Peyer's patch (tissue), 4 donors: ENCODE results near the gene GFAP.

ENCODE experiments used
- POLR2A ChIP-seq, 2 donors: fragments of 450-650 bp; IDR thresholded peaks; one replicate each; pipeline ENCODE4 v1.5.1; 2017; ENCODE audit warnings: antibody characterized with exemption in 2 of 2, mild to moderate bottlenecking in 2 of 2, moderate library complexity in 2 of 2
- TF ChIP-seq, protein P1 (sequence below), 6 experiments: fragments of 450-650 bp in 4 of 6; fragments of 200-600 bp in 2 of 6; sonication (generic) in 1 of 6; IDR thresholded peaks; one replicate each; pipeline ENCODE4 v1.5.1; 2017 to 2019; ENCODE audit warnings: antibody characterized with exemption in 6 of 6, mild to moderate bottlenecking in 3 of 6, moderate library complexity in 1 of 6

DNA sequence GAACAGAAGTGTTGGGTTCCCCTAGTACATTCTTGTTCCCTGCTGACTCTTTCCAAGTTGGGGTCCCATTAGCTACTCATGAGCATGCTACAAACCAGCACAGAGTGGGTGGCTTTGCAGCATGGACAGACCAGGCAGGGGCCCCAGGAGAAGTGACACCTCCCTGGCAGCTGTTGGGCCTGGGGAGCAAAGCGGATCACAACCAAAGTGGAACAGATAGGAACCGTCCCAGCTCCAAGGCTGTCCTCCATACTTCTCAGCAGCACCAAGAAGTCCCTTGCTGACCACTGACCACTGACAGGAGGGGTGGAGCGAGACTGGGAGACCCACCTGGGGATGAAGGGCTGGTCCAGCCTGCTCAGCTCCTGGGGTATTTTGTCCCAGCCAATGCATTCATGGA, 12.4 kb upstream of the GFAP start:
- no peak for TF ChIP-seq POLR2A (IDR thresholded peaks at IDR 0.05)
- TF ChIP-seq, protein P1, sequence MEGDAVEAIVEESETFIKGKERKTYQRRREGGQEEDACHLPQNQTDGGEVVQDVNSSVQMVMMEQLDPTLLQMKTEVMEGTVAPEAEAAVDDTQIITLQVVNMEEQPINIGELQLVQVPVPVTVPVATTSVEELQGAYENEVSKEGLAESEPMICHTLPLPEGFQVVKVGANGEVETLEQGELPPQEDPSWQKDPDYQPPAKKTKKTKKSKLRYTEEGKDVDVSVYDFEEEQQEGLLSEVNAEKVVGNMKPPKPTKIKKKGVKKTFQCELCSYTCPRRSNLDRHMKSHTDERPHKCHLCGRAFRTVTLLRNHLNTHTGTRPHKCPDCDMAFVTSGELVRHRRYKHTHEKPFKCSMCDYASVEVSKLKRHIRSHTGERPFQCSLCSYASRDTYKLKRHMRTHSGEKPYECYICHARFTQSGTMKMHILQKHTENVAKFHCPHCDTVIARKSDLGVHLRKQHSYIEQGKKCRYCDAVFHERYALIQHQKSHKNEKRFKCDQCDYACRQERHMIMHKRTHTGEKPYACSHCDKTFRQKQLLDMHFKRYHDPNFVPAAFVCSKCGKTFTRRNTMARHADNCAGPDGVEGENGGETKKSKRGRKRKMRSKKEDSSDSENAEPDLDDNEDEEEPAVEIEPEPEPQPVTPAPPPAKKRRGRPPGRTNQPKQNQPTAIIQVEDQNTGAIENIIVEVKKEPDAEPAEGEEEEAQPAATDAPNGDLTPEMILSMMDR (IDR thresholded peaks at IDR 0.05) = no peak
